H1 (cell line): ENCODE measurements around the gene POLR1C. TPM values are rescaled to one million over a fixed set of nuclear protein-coding genes. Genes with fewer than 3 reads are reported as not detected.
A peak's percentile ranks its signal among the peaks of the same experiment; 100 is the strongest.

ENCODE experiments used
- CTCF ChIA-PET: fragments of 300-600 bp; sonication (Branson Sonifier 250); formaldehyde crosslinking; loops from one replicate; lab custom pipeline; 2021; ENCODE audit not compliant: partially characterized antibody; lab: Charles Lee
- POLR2A ChIA-PET: fragments of 300-600 bp; sonication (Branson Sonifier 250); formaldehyde crosslinking; loops from one replicate; lab custom pipeline; 2021; ENCODE audit warnings: inconsistent platforms; ENCODE audit not compliant: partially characterized antibody; lab: Charles Lee
- DNase-seq, 2 experiments: peaks; one replicate each; pipeline versions ENCODE4 v3.0.0 to v3.0.0-alpha.2; 2010 to 2022; ENCODE audit warnings: low spot score in 2 of 2, low read depth in 1 of 2, mixed read lengths in 1 of 2
- FAIRE-seq: peaks from 2 replicates; lab custom pipeline; 2011; peaks lifted over from hg19 to GRCh38; lab: Jason Lieb, UNC
- H2AFZ ChIP-seq: 2 replicates; pipeline ENCODE4 v1.8.1; 2012; ENCODE audit warnings: low read length, inconsistent platforms
- H2AK5ac ChIP-seq: 2 replicates; pipeline ENCODE4 v1.6.1; 2013; ENCODE audit warnings: low read depth, low read length
- H2BK120ac ChIP-seq: replicated peaks from 2 replicates; pipeline ENCODE3; 2013; ENCODE audit warnings: low read depth, low read length, inconsistent platforms
- H2BK12ac ChIP-seq: 2 replicates; pipeline ENCODE4 v1.6.1; 2013; ENCODE audit warnings: low read depth, low read length
- H2BK15ac ChIP-seq: 2 replicates; pipeline ENCODE4 v1.6.1; 2013; ENCODE audit warnings: low read length
- H2BK20ac ChIP-seq: 2 replicates; pipeline ENCODE4 v1.6.1; 2013; ENCODE audit warnings: low read length
- H2BK5ac ChIP-seq: 2 replicates; pipeline ENCODE4 v1.6.1; 2013; ENCODE audit warnings: low read depth, low read length
- H3K14ac ChIP-seq: 2 replicates; pipeline ENCODE4 v1.6.1; 2013; ENCODE audit warnings: inconsistent platforms; ENCODE audit not compliant: insufficient read length
- H3K18ac ChIP-seq: 2 replicates; pipeline ENCODE4 v1.6.1; 2013; ENCODE audit warnings: low read length; ENCODE audit errors: extremely low read depth
- H3K23ac ChIP-seq: 2 replicates; pipeline ENCODE4 v1.6.1; 2013; ENCODE audit warnings: inconsistent platforms; ENCODE audit not compliant: insufficient read length
- H3K23me2 ChIP-seq: 2 replicates; pipeline ENCODE4 v1.6.1; 2013; ENCODE audit warnings: low read depth, low read length
- H3K27ac ChIP-seq: 2 replicates; pipeline ENCODE4 v1.6.1; 2011; ENCODE audit warnings: low read depth, low read length, inconsistent platforms
- H3K27me3 ChIP-seq, 4 experiments: replicated peaks in 1 of 4; 1 replicate in 1 of 4; 2 replicates in 3 of 4; pipeline versions ENCODE4 v1.6.1 to v1.8.1; 2011 to 2013; ENCODE audit warnings: low read length in 3 of 4, mild to moderate bottlenecking in 3 of 4, inconsistent platforms in 2 of 4, mixed read lengths in 2 of 4, moderate library complexity in 1 of 4; ENCODE audit not compliant: control insufficient read depth in 3 of 4, insufficient read depth in 3 of 4; ENCODE audit errors: extremely low read depth in 1 of 4
- H3K36me3 ChIP-seq, 4 experiments: 2 replicates each; pipeline versions ENCODE4 v1.6.1 to v1.8.1; 2011 to 2013; ENCODE audit warnings: mild to moderate bottlenecking in 4 of 4, low read length in 3 of 4, moderate library complexity in 2 of 4, control low read depth in 1 of 4, inconsistent platforms in 1 of 4; ENCODE audit not compliant: insufficient read depth in 4 of 4, control insufficient read depth in 2 of 4
- H3K4ac ChIP-seq: replicated peaks from 2 replicates; pipeline ENCODE3; 2013; ENCODE audit warnings: low read length, low read depth, mixed read lengths, inconsistent platforms; ENCODE audit not compliant: insufficient read length
- H3K4me1 ChIP-seq, 4 experiments: replicated peaks in 1 of 4; 1 replicate in 1 of 4; 2 replicates in 3 of 4; pipeline versions ENCODE4 v1.6.1 to v1.8.1; 2011 to 2013; ENCODE audit warnings: low read length in 3 of 4, inconsistent platforms in 2 of 4, mixed read lengths in 1 of 4; ENCODE audit not compliant: insufficient read depth in 4 of 4, control insufficient read depth in 3 of 4
- H3K4me2 ChIP-seq, 2 experiments: 2 replicates each; pipeline versions ENCODE4 v1.6.1 to v1.8.1; 2011 to 2013; ENCODE audit warnings: low read depth in 2 of 2, low read length in 2 of 2, control low read depth in 1 of 2, inconsistent platforms in 1 of 2, mild to moderate bottlenecking in 1 of 2; ENCODE audit not compliant: insufficient read depth in 1 of 2
- H3K4me3 ChIP-seq, 4 experiments: fragments of 200-600, 300-600 bp in 1 of 4; sonication (generic), shearing (Covaris generic), sonication (Bioruptor Twin) in 1 of 4; 2 replicates each; pipeline versions ENCODE4 v1.5.1 to v1.8.1; 2011 to 2016; ENCODE audit warnings: low read length in 4 of 4, low read depth in 3 of 4, control low read depth in 2 of 4, inconsistent platforms in 2 of 4, mild to moderate bottlenecking in 2 of 4, mixed read lengths in 1 of 4, moderate library complexity in 1 of 4; ENCODE audit not compliant: insufficient read depth in 2 of 4; ENCODE audit errors: extremely low read depth in 1 of 4
- H3K56ac ChIP-seq: replicated peaks from 2 replicates; pipeline ENCODE3; 2013; ENCODE audit warnings: low read depth, mild to moderate bottlenecking, mixed read lengths, low read length, inconsistent platforms; ENCODE audit not compliant: insufficient read length
- H3K79me1 ChIP-seq: 2 replicates; pipeline ENCODE4 v1.6.1; 2013; ENCODE audit warnings: low read depth, low read length, control low read depth
- H3K79me2 ChIP-seq, 2 experiments: 2 replicates each; pipeline versions ENCODE4 v1.6.1 to v1.8.1; 2012 to 2013; ENCODE audit warnings: low read length in 2 of 2, mild to moderate bottlenecking in 2 of 2, inconsistent platforms in 1 of 2; ENCODE audit not compliant: insufficient read depth in 2 of 2, control insufficient read depth in 1 of 2
- H3K9ac ChIP-seq, 4 experiments: replicated peaks in 1 of 4; 1 replicate in 1 of 4; 2 replicates in 3 of 4; pipeline versions ENCODE4 v1.6.1 to v1.8.1; 2011 to 2013; ENCODE audit warnings: low read depth in 3 of 4, low read length in 3 of 4, control low read depth in 2 of 4, mild to moderate bottlenecking in 2 of 4, moderate library complexity in 2 of 4, inconsistent platforms in 1 of 4; ENCODE audit errors: extremely low read depth in 1 of 4
- H3K9me3 ChIP-seq, 2 experiments: 2 replicates each; pipeline versions ENCODE4 v1.6.1 to v1.8.1; 2012 to 2013; ENCODE audit warnings: mild to moderate bottlenecking in 2 of 2, moderate library complexity in 2 of 2, control low read depth in 1 of 2, inconsistent platforms in 1 of 2, low read depth in 1 of 2, low read length in 1 of 2, mixed read lengths in 1 of 2; ENCODE audit not compliant: insufficient read depth in 2 of 2
- H4K20me1 ChIP-seq, 2 experiments: replicated peaks in 1 of 2; 2 replicates each; pipeline versions ENCODE3 to v1.8.1; 2011 to 2013; ENCODE audit warnings: inconsistent platforms in 2 of 2, low read length in 2 of 2, mild to moderate bottlenecking in 1 of 2; ENCODE audit not compliant: insufficient read depth in 2 of 2, control insufficient read depth in 1 of 2
- H4K5ac ChIP-seq: 2 replicates; pipeline ENCODE4 v1.6.1; 2013; ENCODE audit warnings: low read length, low read depth, mixed read lengths, inconsistent platforms; ENCODE audit not compliant: insufficient read length
- H4K8ac ChIP-seq: 2 replicates; pipeline ENCODE4 v1.8.0; 2013; ENCODE audit warnings: mild to moderate bottlenecking, moderate library complexity, low read length, inconsistent platforms; ENCODE audit not compliant: insufficient read depth; ENCODE audit errors: extremely low read depth
- H4K91ac ChIP-seq: replicated peaks from 2 replicates; pipeline ENCODE3; 2013; ENCODE audit warnings: low read length, mixed read lengths, inconsistent platforms; ENCODE audit not compliant: insufficient read length
- ASH2L ChIP-seq: fragments of 200-600, 300-600 bp; sonication (generic); IDR thresholded peaks from one replicate; pipeline ENCODE4 v1.7.1; 2017; ENCODE audit warnings: low read length
- BACH1 ChIP-seq: IDR thresholded peaks from 2 replicates; pipeline ENCODE4 v1.6.1; 2012; ENCODE audit warnings: low read length, improper control_type of control experiment
- CEBPB ChIP-seq: IDR thresholded peaks from 2 replicates; pipeline ENCODE4 v1.6.1; 2012; ENCODE audit warnings: low read depth, low read length
- CREB1 ChIP-seq: IDR thresholded peaks from 2 replicates; pipeline ENCODE4 v1.6.1; 2012; ENCODE audit warnings: inconsistent platforms
- EP300 ChIP-seq, 2 experiments: IDR thresholded peaks; 1 replicate in 1 of 2; 2 replicates in 1 of 2; pipeline ENCODE4 v1.6.1; 2011 to 2012; ENCODE audit warnings: low read depth in 2 of 2, low read length in 2 of 2, mild to moderate bottlenecking in 2 of 2, borderline replicate concordance in 1 of 2, inconsistent platforms in 1 of 2, moderate library complexity in 1 of 2
- GABPA ChIP-seq: IDR thresholded peaks from 2 replicates; pipeline ENCODE4 v1.6.1; 2011; ENCODE audit warnings: mild to moderate bottlenecking, low read length, moderate library complexity, borderline replicate concordance; ENCODE audit not compliant: insufficient read depth
- JUN ChIP-seq: IDR thresholded peaks from 2 replicates; pipeline ENCODE4 v1.6.1; 2011; ENCODE audit warnings: low read depth, mild to moderate bottlenecking, improper control_type of control experiment, low read length
- KDM4A ChIP-seq: IDR thresholded peaks from one replicate; pipeline ENCODE4 v1.7.1; 2012; ENCODE audit warnings: low read depth, mild to moderate bottlenecking, moderate library complexity, low read length, inconsistent platforms; ENCODE audit not compliant: severe bottlenecking
- PHF8 ChIP-seq: fragments of 200-600 bp; sonication (generic); conservative IDR thresholded peaks from 2 replicates; pipeline ENCODE4 v1.7.1; 2012; ENCODE audit warnings: low read depth, mild to moderate bottlenecking, inconsistent platforms, low read length, moderate library complexity
- RFX5 ChIP-seq: IDR thresholded peaks from 2 replicates; pipeline ENCODE4 v1.6.1; 2011; ENCODE audit warnings: low read depth, low read length, improper control_type of control experiment, borderline replicate concordance
- SIRT6 ChIP-seq: IDR thresholded peaks from one replicate; pipeline ENCODE4 v1.7.1; 2012; ENCODE audit warnings: low read length, inconsistent platforms
- SIX5 ChIP-seq: IDR thresholded peaks from 2 replicates; pipeline ENCODE4 v1.6.1; 2011; ENCODE audit warnings: mild to moderate bottlenecking, low read depth, low read length
- SP2 ChIP-seq: IDR thresholded peaks from 2 replicates; pipeline ENCODE4 v1.6.1; 2012; ENCODE audit warnings: mild to moderate bottlenecking, low read length, inconsistent platforms
- WGBS, 2 experiments: shearing (Covaris generic) in 1 of 2; methylation state at CpG; one replicate each; pipeline versions ENCODE4 v1.1.6 to v1.1.7; 2013 to 2015; ENCODE audit warnings: low lambda C conversion rate in 2 of 2, mixed read lengths in 2 of 2, inconsistent platforms in 1 of 2, low coverage in 1 of 2, missing lambda C conversion rate in 1 of 2; ENCODE audit not compliant: insufficient replicate concordance in 2 of 2, insufficient coverage in 1 of 2, insufficient read length in 1 of 2; ENCODE audit errors: extremely low coverage in 1 of 2, missing lambda C conversion rate in 1 of 2; 5-methylcytosine and 5-hydroxymethylcytosine counted together
- polyA plus RNA-seq, 7 experiments: library from polyadenylated mRNA; depleted of rRNA in 3 of 7; stranded (reverse) in 5 of 7; unstranded in 2 of 7; fragments of >200 nt in 5 of 7; fragments of 200-250 nt in 2 of 7; gene quantifications; 1 replicate in 5 of 7; 2 replicates in 1 of 7; 4 replicates in 1 of 7; pipeline versions ENCODE4 v1.2.1 to v1.2.3, GENCODE V29; 2011 to 2013; ENCODE audit warnings: missing spikeins in 2 of 7, mixed read lengths in 2 of 7
- total RNA-seq: library from RNA; stranded (reverse); fragmentation: NEBNext Ultra II Directional; extraction: Animal tissue kit (Norgen Biotek cat#: 25700); gene quantifications from 2 replicates; pipeline ENCODE4 v1.2.1, GENCODE V29; 2021
- TF ChIP-seq, protein P1 (sequence below): IDR thresholded peaks from 2 replicates; pipeline ENCODE4 v1.6.1; 2011; ENCODE audit warnings: low read depth, mild to moderate bottlenecking, low read length; ENCODE audit not compliant: insufficient read depth

POLR1C gene
- total and polyA plus RNA-seq, 2 of the 8 experiments (the other 6 are each of a cell fraction or from before 2014, with no cell fraction given) = 42.9 to 49.6 TPM

DNA sequence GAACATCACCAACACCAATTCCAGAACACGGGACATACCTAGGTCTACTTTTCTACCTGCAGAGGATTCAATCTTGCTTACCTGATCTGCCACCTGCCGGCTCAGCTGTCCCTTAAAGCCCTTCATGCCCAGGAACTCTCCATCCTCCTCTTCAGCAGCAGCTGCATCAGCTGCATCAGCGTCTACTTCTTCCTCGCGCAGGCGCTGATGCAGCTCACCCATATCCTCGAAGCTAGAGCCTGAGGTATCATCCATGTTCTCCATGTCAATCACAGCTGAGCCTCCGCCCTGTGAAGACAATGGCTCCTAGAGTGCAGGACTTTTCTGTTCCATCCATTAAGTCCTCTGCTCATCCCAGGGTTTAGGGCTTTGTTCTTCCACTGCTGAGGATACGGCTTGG is 1.1 kb upstream of the POLR1C start:
- Histone ChIP-seq H3K56ac (no peak overlapping the region), H3K4me1 (peaks cover 6 to 20% (median 8%) of the 10 kb centered on the region in 4 experiments; a peak in 6 of 7 replicates), H4K20me1 (peaks cover 4 to 10% of the 10 kb centered on the region in 2 experiments), H3K14ac (no peak overlapping the region), H3K23me2 (peaks cover 9% of the 10 kb centered on the region), H3K9me3 (no peaks in the 10 kb centered on the region), H3K4ac (no peak overlapping the region), H2BK20ac (no peak overlapping the region), H3K18ac (no peak overlapping the region), H2BK120ac (no peak overlapping the region), H3K4me2 (peak overlapping the region; percentile 58 to 95), H3K79me2 (peaks cover 19 to 42% of the 10 kb centered on the region in 2 experiments), H4K91ac (no peak overlapping the region), H3K27me3 (no peaks in the 10 kb centered on the region), H4K5ac (no peak overlapping the region), H3K36me3 (peaks cover 30 to 54% (median 38%) of the 10 kb centered on the region in 4 experiments), H2BK15ac (no peak overlapping the region), H2BK12ac (no peak overlapping the region), H3K27ac (no peak overlapping the region), H2BK5ac (no peak overlapping the region), H4K8ac (no peak overlapping the region), H3K9ac (peak overlapping the region; percentile 61 to 98 (median 94)), H2AK5ac (peak overlapping the region; percentile 17; the same call in 1 of the 2 replicates), H3K4me3 (peak overlapping the region; percentile 86 to 100 (median 96)), H3K79me1 (peaks cover 12% of the 10 kb centered on the region), H2AFZ (no peak overlapping the region), H3K23ac (no peak overlapping the region)
- DNase-seq (no peak), FAIRE-seq (no peak)
- POLR2A ChIA-PET = interaction anchor here (1.0 to 12.4 kb wide), 9 partner anchors 9 to 255 kb away, joined by 3 to 147 read pairs (median 9); partner anchors contain the start of genes GTPBP2, LRRC73 and VEGFA
- 90% methylated on average over 9 of the region's 9 CpGs; no CpG with 5 or more reads in 1 of the 2 experiments for WGBS, 2 experiments
- CTCF ChIA-PET = interaction anchor here (0.6 to 3.8 kb wide), 3 partner anchors 9 to 194 kb away, joined by 3 to 19 read pairs (median 3); no protein-coding TSS in a partner anchor
- TF ChIP-seq BACH1 (no peak), SP2 (no peak), PHF8 (no peak), KDM4A (no peak), EP300 (IDR thresholded peaks at IDR 0.05; ENCODE audit: borderline replicate concordance in 1 of 2, low read depth in 2 of 2, low read length in 2 of 2) (no peak), SIRT6 (no peak), SIX5 (no peak), CREB1 (no peak), GABPA (no peak), RFX5 (no peak), ASH2L (no peak), CEBPB (no peak), JUN (no peak)
- TF ChIP-seq, protein P1, sequence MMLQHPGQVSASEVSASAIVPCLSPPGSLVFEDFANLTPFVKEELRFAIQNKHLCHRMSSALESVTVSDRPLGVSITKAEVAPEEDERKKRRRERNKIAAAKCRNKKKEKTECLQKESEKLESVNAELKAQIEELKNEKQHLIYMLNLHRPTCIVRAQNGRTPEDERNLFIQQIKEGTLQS = no peak
